DMS79 (cell line): ENCODE data around the gene ATP1A2.
"Not testable (repeated sequence)": the region's sequence is repeated elsewhere in the genome, so short reads cannot be mapped to it uniquely, and the experiment has no call there.

Experiments
- DNase-seq: peaks from one replicate; lab custom pipeline; 2025; lab: John Stamatoyannopoulos, UW

ATP1A2 gene

GRCh38 chr1:160124705-160125478 lies 9.3 kb downstream of the ATP1A2 start:
- no peak for DNase-seq

GRCh38 chr1:160125746-160126145 lies 10.2 kb downstream of the ATP1A2 start:
- no peak for DNase-seq

GRCh38 chr1:160126342-160126741 lies 10.8 kb downstream of the ATP1A2 start:
- DNase-seq: not testable (repeated sequence)

GRCh38 chr1:160127381-160127780 lies 11.8 kb downstream of the ATP1A2 start:
- DNase-seq: no peak

- DNase-seq: no peak
These were observed 12.4 kb downstream of the ATP1A2 start for GRCh38 chr1:160127865-160128523.

GRCh38 chr1:160128636-160129035 lies 13.1 kb downstream of the ATP1A2 start:
- DNase-seq: no peak

GRCh38 chr1:160129046-160129445 lies 13.5 kb downstream of the ATP1A2 start:
- no peak for DNase-seq

- DNase-seq: no peak
These were observed 14.0 kb downstream of the ATP1A2 start for GRCh38 chr1:160129558-160129957.

- DNase-seq: no peak
These were observed 14.4 kb downstream of the ATP1A2 start for GRCh38 chr1:160129966-160130365.

- DNase-seq: no peak
These were observed 14.9 kb downstream of the ATP1A2 start for GRCh38 chr1:160130486-160130885.

- DNase-seq: no peak
These were observed 15.4 kb downstream of the ATP1A2 start for GRCh38 chr1:160130939-160131338.

- DNase-seq: no peak
These were observed 16.4 kb downstream of the ATP1A2 start for GRCh38 chr1:160131803-160132565.

- DNase-seq: no peak
These were observed 18.6 kb downstream of the ATP1A2 start for GRCh38 chr1:160133990-160134770.

GRCh38 chr1:160134791-160135572 lies 19.4 kb downstream of the ATP1A2 start:
- DNase-seq: no peak

- no peak for DNase-seq
These were observed 20.8 kb downstream of the ATP1A2 start for GRCh38 chr1:160136121-160136925.

- DNase-seq: no peak
These were observed 21.3 kb downstream of the ATP1A2 start for GRCh38 chr1:160136926-160137200.

GRCh38 chr1:160137216-160137862 lies 21.8 kb downstream of the ATP1A2 start:
- no peak for DNase-seq

- DNase-seq: no peak
These were observed 24.3 kb downstream of the ATP1A2 start for GRCh38 chr1:160139840-160140239.

- DNase-seq: no peak
These were observed 28.1 kb downstream of the ATP1A2 start for GRCh38 chr1:160143695-160144094.

- no peak for DNase-seq
These were observed 29.4 kb downstream of the ATP1A2 start for GRCh38 chr1:160144921-160145320.
